22Rv1 (cell line): ENCODE results near the gene OBP2A.

Experiments
- ZFX ChIP-seq: fragments of 450-650 bp; IDR thresholded peaks from 2 replicates; pipeline ENCODE4 v1.6.1; 2017; ENCODE audit warnings: antibody characterized with exemption, borderline replicate concordance
- TF ChIP-seq, protein P1 (sequence below): fragments of 450-650 bp; IDR thresholded peaks from 2 replicates; pipeline ENCODE4 v1.5.1; 2017; ENCODE audit warnings: mild to moderate bottlenecking

DNA sequence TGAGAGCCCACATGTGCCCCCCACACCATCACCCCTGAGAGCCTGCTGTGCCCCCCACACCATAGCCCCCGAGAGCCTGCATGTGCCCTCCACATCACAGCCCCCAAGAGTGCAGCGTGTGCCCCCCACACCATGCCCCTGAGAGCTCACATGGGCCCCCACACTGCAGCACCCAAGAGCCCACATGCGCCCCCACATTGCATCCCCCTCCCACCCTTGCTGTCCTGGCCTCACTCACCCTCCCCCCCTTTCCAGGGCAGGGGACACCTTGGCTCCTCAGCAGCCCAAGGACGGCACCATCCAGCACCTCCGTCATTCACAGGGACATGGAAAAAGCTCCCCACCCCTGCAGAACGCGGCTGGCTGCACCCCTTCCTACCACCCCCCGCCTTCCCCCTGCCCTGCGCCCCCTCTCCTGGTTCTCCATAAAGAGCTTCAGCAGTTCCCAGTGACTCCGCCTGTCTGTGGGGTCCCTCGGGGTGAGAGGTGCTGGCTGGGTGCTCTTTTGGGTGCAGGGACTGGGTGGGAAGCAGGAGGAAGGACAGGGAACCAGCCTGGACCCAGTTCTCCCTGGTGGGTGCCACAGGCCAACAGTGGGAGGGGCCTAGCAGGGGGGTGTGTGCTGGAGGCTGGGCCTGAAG is 19.7 kb upstream of the OBP2A start:
- TF ChIP-seq, protein P1, sequence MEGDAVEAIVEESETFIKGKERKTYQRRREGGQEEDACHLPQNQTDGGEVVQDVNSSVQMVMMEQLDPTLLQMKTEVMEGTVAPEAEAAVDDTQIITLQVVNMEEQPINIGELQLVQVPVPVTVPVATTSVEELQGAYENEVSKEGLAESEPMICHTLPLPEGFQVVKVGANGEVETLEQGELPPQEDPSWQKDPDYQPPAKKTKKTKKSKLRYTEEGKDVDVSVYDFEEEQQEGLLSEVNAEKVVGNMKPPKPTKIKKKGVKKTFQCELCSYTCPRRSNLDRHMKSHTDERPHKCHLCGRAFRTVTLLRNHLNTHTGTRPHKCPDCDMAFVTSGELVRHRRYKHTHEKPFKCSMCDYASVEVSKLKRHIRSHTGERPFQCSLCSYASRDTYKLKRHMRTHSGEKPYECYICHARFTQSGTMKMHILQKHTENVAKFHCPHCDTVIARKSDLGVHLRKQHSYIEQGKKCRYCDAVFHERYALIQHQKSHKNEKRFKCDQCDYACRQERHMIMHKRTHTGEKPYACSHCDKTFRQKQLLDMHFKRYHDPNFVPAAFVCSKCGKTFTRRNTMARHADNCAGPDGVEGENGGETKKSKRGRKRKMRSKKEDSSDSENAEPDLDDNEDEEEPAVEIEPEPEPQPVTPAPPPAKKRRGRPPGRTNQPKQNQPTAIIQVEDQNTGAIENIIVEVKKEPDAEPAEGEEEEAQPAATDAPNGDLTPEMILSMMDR: no peak
- no peak for TF ChIP-seq ZFX
